ENCODE data around the gene AGT.
"Not testable (repeated sequence)": the region's sequence is repeated elsewhere in the genome, so short reads cannot be mapped to it uniquely, and the experiment has no call there.

Gene AGT

DNA sequence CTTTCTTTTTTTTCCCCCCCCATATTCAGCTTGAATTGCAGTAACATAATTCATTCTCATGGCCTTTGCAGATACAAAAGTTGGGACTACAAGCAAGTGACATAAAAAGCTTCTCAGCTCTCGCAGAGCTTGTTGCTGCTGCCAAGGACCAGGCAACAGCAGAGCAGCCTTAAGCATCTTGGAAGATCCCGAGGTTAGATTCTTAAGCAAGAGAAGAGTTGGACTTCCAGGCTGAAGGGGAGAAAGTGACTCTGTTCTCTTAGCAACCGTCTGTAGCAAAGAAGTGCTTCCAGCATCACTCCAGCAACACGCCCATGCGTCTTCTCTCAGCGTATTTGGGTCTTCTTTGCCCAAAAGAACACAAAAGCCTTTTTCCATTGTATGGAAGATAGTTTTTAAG, 20.7 kb downstream of the AGT start:
- in situ Hi-C loops (cut with MboI; ENCODE audit: low sequenced_read_pairs): no loop called here

DNA sequence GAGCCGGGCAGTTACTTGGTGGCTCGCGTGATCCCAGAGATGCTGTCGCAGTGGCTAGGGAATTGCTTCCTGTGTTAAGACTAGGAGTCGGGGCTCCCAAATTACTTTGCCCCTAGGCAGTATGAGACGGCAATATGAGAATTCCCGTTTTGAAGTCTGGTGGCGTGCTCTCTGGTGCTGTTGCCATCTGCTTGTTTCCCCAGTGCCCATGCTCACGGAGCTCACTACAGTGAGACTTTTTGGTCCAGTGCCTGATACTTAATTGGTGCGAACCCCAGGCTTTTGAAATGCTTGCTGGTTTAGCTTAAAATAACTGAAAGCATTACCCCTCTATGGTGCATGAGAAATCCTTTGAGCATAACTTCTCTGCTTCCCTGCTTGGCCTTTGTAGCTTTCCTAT, 22.3 kb downstream of the AGT start:
- in situ Hi-C loops (cut with MboI; ENCODE audit: low sequenced_read_pairs): no loop called here

DNA sequence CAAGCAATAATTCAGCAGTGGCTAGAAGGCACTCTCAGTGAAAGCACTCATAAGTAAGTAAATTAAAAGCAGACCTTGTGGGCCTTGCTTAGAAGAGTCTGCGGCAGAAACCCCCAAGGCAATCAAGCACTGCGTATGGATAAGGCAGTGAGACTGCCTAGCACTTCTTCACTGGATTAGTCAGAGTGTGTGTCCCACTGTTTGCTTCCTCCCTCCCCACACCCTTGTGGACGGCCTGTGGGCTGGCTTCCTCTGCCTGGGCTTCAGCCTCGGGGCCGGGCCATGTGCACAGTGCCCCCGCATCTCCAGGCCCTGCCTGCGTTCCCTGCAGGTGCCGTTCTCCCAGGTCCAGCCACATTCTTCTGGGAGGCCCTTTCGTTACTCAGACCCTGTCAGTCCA, 23.8 kb downstream of the AGT start:
- in situ Hi-C loops (cut with MboI; ENCODE audit: low sequenced_read_pairs): no loop called here

DNA sequence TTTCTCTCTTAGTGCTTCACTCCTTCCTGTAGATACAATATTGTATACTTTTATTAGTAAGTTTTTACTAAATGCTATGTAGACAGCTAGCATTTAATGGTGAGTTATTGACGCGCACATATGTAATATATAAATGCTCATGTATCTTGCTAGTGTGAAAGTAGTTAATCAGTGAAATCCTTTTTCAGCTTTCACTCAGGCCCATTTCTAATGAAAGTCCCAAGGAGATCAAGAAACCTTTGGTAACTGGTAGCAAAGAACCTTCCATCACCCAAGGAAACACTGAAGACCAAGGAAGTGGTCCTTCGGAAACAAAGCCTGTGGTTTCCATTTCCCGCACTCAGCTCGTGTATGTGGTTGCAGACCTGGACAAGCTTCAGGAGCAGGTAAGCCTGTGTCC, 27.2 kb downstream of the AGT start:
- in situ Hi-C loops (cut with MboI; ENCODE audit: low sequenced_read_pairs): no loop called here

DNA sequence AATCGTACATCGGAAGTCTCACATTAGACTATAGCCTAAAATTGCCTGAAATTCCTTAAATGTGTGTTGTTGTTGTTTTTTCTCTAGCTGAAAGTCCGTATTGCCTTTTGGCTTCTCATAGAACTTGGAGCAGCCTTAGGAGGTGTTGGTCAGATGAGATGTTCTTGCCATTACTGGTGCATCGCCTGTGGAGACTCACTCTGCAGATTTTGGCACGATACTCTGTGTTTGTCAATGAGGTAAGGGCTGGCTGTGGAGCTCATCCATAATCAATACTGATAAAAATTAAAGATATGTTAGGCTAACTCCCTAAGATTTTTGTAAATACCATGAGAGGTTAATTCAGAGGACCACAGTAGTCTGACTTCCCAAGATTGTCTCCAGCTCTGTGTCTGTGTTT, 28.9 kb downstream of the AGT start:
- in situ Hi-C loops (cut with MboI; ENCODE audit: low sequenced_read_pairs): no loop called here

DNA sequence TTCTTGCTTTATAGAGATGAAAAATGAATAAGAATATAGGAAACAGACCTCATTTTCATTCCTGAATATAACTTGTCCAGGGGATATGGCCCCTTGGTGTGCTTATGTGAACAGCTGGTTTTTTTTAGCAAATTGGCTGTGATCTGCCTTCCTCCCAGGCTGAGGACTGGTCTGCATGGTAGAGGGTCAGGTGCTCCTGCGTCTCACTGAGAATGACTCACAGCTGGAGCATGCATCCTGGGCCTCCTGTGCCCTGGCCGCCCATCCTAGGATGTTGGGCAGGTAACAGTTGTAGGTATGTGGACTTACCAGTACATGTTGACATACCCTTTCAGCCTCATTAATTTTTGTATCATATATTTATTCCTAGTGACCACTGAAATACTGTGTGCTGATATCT, 29.8 kb downstream of the AGT start:
- in situ Hi-C loops (cut with MboI; ENCODE audit: low sequenced_read_pairs): no loop called here

DNA sequence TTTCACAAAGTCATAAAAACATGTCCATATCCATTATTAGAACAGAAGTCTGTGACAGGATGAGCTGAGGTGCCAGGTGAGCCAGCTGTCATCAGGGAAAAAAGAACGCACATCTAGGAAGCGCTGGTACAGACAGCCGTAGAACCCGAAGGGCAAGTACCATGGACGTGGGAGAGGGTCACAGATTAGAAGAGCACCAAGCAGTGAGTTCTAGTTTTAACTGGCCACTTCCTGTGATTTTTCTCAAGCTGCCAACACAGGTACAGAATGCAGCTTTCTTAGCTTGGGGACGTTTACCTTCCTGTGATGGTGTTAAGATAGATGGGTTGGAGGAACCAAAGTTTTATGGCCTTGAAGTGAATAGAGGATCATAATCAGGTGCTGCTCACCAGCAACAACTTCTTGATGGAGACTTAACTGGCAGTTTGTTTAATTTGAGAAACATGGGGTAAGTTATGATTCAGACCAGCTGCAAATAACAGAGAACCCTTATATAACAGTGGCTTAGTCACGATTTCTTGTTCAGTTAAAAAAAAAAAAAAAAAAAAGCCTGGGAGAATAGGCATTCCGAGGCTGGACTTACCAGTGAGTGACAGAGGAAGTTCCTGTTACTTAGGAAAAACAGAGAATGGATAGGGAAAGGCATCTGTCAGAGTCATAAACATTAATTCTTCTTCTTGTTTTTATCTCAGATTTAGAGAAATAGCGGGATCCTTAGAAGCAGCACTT, 30.9 kb downstream of the AGT start:
- in situ Hi-C loops (cut with MboI; ENCODE audit: low sequenced_read_pairs): no loop called here

DNA sequence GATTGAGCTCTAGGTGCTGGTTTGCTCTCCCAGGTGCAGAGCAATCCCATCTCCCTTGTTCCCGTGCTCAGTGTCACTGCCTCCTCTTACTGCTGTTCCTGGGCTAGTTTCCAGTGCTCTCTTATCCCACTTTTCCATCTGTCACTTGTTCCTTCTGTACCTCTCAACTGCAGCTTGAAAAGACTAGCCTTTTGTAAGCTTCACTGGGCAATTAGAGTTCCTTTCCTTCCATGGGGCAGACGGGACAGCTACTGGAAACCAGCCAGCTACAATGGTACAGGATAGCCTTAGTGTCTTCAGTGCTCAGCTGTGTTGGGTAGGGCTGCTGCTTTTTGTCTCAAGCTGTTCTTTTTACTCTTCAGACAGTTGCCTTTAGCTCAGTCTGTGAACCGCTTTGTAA, 31.6 kb downstream of the AGT start:
- in situ Hi-C loops (cut with MboI; ENCODE audit: low sequenced_read_pairs): no loop called here

DNA sequence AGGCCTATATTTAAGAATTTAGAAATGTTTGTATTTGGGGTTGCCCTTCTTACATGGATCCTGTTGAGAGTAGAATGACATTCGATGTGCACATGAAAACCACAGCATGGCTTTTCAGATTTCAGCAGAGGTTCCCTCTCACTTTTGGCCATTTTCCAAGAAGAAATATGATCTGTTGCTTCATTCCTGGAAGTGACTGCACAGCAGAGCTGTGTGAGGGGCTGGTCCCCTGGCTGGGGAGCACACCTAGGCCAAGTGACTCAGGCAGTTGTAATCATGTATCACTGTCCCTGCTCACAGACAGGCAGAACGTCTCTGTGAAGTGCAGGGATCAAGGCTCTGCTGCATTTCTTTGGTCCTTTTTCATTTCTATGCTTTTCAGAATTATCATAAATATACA, 32.3 kb downstream of the AGT start:
- in situ Hi-C loops (cut with MboI; ENCODE audit: low sequenced_read_pairs): no loop called here

DNA sequence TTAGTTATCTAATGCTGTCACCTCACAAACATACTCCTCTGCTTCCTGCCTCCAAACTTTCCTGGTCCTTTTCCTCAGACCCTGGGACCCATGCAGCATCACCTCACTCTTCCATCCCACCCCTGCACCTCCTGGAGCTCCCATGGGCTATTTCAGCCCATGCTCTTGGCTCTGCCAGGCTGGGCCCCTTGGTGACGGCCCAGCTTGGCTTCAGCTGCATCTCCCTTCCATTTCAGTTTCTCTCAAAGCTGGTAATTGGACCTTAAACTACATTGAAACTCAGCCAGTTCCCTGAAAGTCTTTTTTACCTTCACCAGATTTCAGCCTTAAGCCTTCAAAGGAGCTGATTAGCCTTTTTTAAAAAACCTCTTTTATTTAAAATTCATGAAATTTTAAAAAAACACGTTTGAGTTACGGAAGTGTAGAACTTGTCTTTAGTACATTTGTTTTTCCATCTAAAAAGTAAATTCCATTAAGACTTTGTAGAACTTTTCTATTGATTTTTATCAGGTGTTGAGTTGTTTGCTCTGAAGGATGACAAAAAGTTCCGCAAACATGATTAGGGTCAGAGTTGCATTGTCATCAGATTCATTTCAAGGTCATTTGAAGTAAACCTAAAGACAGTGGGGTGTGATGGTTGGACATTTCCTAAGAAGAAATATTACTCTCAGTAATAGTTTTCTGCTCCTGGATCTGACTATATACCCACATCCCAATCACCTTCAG, 33.5 kb downstream of the AGT start:
- in situ Hi-C loops (cut with MboI; ENCODE audit: low sequenced_read_pairs): no loop called here

DNA sequence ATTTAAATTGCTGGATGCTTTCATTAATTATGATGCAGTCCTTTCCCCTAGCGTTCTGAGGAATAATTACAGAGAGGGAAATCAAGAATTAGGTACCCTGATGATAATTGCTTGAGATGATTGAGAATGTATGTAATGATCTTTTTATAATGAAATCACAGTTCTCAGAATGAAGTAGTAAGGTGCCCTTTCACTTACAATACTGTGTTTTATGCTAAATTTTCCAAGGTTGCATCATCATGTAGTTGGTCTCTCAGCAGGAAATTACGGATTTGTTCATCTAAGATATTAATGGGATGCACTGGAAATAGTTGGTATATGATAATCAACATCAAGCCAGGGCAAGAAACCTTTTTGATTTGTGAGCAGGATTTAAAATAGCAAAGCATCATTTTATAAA, 34.1 kb downstream of the AGT start:
- in situ Hi-C loops (cut with MboI; ENCODE audit: low sequenced_read_pairs): no loop called here

DNA sequence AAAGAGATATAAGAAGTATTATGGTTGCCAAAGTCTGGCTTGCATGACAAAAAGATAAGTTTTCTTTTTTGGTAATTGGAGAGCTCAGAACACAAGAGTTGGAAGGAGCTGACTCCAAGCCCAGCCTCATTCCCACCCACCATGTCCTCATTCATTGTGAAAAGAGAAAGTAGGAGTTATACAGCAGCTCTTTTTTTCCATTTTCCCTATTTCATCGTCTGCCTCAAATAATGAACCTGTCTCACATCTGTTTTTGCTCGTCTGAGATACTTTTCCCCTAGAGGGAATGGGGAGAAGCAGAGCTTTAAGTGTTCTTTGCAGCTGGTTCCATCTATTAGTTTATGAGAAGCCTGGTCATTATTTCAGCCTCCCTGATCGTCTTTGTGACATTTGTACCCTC, 34.7 kb downstream of the AGT start:
- in situ Hi-C loops (cut with MboI; ENCODE audit: low sequenced_read_pairs): no loop called here

DNA sequence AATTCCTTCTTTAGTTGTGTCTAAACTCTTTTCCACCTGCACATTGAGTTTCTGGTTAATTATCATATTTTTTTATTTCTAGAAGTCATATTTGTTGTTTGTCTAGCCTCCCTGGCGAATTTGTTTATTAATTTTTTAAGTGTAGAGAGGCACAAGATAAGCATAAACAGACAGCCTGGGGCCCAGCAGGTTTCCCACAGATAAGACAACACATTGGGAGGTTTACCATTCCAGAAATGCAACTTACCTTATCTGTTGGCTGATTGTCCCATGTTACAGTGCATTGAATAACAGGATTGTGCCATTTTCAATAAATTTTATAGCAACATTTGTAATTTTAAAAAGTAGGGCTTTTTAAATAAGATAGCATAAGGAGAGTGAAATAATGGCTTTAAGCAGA, 36.7 kb downstream of the AGT start:
- in situ Hi-C loops (cut with MboI; ENCODE audit: low sequenced_read_pairs): no loop called here

DNA sequence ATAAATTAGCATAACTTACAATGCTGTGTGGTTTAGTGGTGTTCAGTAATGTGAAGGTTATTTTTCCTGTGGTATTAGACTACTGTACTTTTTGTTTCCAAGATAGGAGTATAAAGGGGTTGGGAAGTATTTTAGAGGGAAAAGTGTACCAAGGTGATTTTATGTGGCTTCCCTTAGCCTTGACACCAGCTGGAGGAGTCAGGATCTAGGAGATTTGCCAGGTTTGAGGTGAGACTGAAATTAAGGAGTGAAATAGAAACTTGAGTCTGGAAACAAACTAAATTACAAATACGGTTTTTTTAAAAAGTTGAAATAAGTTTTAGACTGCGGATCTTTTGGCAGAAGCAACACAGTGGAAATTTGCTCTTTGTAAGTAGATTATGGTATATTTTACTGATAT, 39.3 kb downstream of the AGT start:
- in situ Hi-C loops (cut with MboI; ENCODE audit: low sequenced_read_pairs): no loop called here

DNA sequence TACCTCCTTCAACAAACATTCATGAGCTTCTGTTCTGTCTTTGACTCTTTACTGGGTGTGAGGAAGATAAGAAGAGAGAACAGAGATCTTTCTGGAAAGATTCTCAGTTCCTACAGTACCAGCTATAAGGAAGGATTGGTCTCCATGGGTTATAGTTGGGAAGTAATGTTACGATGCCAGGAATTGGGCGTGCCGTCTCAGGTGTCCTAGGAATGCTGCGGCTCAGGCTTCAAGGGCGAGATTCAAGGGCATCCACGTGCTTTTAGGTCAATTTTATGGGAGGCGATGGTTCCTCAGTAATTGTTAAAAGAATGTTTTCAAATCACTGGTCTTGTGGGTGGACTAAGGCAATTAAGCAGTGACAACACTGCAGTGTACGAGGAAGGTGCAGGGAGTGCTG, 44.4 kb downstream of the AGT start:
- in situ Hi-C loops (cut with MboI; ENCODE audit: low sequenced_read_pairs): no loop called here

DNA sequence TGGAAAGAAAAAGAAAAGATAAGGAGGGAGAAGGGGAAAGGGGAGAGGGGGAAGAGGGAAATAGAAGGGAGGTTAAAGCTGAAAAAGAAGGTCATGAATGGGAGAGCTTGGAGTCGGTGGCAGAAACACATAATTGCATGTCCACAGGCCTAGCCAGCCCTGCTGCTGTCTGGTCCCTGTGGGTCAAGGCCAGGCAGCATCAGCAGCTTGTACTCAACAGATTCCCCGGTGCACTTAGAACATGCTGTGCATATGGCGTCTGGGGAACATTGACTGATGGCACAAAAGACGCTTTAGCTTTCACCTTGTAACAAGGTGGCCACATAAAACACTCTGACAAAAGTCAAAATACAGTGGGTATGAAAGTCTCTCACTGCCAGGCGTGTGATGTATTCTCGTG, 45.7 kb downstream of the AGT start:
- in situ Hi-C loops (cut with MboI; ENCODE audit: low sequenced_read_pairs): no loop called here

DNA sequence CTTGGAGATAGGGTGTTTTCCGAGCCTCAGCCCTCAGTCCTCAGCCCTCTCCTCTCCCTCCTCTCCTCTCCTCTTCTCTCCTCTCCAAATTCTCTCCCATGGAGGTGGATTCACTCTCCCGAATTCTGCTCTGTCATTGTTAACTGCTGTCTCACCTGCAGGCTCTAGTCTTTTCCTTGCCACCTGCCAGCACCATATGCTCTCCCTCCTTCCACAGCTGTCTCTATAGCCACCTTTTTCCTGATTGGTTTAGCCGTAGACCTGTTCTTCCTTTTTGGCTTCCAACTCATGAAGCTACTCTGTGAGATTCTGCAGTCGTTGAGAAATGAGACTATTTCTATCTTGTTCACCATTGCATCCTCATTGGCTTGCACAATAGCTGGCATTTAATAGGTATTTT, 51.9 kb downstream of the AGT start:
- in situ Hi-C loops (cut with MboI; ENCODE audit: low sequenced_read_pairs): no loop called here

DNA sequence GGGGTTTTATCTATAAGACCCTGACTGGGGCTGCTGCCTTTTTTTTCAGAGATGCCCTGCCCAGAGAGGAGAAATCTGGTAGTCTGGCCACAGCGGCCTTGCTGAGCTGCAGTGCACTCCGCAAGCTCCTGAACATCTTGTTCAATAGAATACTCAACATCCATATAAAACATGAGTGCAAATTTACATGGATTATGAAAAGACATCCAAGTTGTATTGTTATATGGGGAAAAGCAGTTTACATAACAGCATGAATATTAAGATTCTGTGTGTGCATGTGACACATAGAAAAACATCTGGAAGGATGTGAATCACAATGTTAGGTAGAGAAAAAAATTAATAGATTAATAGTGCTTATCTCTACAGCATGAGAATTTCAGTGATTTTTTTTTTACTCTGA, 55.2 kb downstream of the AGT start:
- in situ Hi-C loops (cut with MboI; ENCODE audit: low sequenced_read_pairs): no loop called here

DNA sequence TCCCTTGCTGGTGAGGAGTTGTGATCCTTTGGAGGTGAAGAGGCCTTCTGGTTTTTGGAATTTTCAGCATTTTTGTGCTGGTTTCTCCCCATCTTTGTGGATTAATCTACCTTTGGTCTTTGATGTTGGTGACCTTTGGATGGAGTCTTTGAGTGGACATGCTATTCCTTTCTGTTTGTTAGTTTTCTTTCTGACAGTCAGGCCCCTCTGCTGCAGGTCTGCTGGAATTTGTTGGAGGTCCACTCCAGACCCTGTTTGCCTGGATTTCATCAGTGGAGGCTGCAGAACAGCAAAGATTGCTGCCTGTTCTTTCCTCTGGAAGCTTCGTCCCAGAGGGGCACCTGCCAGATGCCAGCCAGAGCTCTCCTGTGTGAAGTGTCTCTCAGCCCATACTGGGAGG, 55.8 kb downstream of the AGT start:
- in situ Hi-C loops (cut with MboI; ENCODE audit: low sequenced_read_pairs): not testable (repeated sequence)

DNA sequence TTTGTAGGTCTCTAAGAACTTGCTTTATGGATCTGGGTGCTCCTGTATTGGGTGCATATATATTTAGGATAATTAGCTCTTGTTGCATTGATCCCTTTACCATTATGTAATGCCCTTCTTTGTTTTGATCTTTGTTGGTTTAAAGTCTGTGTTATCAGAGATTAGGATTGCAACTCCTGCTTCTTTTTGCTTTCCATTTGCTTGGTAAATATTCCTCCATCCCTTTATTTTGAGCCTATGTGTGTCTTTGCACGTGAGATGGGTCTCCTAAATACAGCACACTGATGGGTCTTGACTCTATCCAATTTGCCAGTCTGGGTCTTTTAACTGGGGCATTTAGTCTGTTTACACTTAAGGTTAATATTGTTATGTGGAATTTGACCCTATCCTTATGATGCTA, 57.2 kb downstream of the AGT start:
- in situ Hi-C loops (cut with MboI; ENCODE audit: low sequenced_read_pairs): not testable (repeated sequence)

All from hTERT RPE-1 (cell line).